Activated CD4-positive, CD25-positive, alpha-beta regulatory T cell treated with anti-CD3 and anti-CD28 coated beads, Interleukin-2, amount 50 U/mL, for 16 hours (primary cell): ENCODE measurements around the gene OXCT2.

Experiments
- DNase-seq: peaks from one replicate; pipeline ENCODE4 v3.0.0-alpha.2; 2020; ENCODE audit warnings: low read depth, low spot score

OXCT2 gene

GRCh38 chr1:39733161-39733560 lies 38.0 kb downstream of the OXCT2 start:
- DNase-seq = no peak

GRCh38 chr1:39732730-39733129 lies 38.4 kb downstream of the OXCT2 start:
- no peak for DNase-seq

GRCh38 chr1:39729842-39730241 lies 41.3 kb downstream of the OXCT2 start:
- DNase-seq = no peak

- DNase-seq = no peak
Observed at GRCh38 chr1:39729030-39729429, 42.1 kb downstream of the OXCT2 start.

GRCh38 chr1:39727932-39728317 lies 43.2 kb downstream of the OXCT2 start:
- no peak for DNase-seq

GRCh38 chr1:39727221-39727931 lies 43.8 kb downstream of the OXCT2 start:
- DNase-seq = no peak

GRCh38 chr1:39726600-39726999 lies 44.5 kb downstream of the OXCT2 start:
- no peak for DNase-seq

- no peak for DNase-seq
Observed at GRCh38 chr1:39722495-39722894, 48.7 kb downstream of the OXCT2 start.

GRCh38 chr1:39721664-39722063 lies 49.5 kb downstream of the OXCT2 start:
- DNase-seq = no peak

GRCh38 chr1:39720094-39720999 lies 50.8 kb downstream of the OXCT2 start:
- DNase-seq = no peak
